ENCODE results near the gene KCNJ10. TPM values are rescaled to one million over a fixed set of nuclear protein-coding genes. Genes with fewer than 3 reads are reported as not detected.

Gene KCNJ10
- total and polyA plus RNA-seq, 2 donors (not counting 3 experiments of a cell fraction or from before 2014, with no cell fraction given) = not detected

- intact Hi-C loops (cut with micrococcal nuclease) (no loop called here), dilution Hi-C loops (cut with MboI; ENCODE audit: extremely low pct_ligation_motif_present, low sequenced_read_pairs) (no loop called here)
- CTCF ChIA-PET = interaction anchor here (0.8 to 5.2 kb wide), 15 partner anchors 9 to 520 kb away, joined by 3 to 75 read pairs (median 5); partner anchors contain the start of genes IGSF8 and KCNJ10
- BruUV-seq (replicated peaks) = no TSS peak
- no peak overlapping the region for H3K4me3 ChIP-seq (replicated peaks in 1 of 3; ENCODE audit: insufficient read depth in 1 of 3, low read depth in 1 of 3, low read length in 3 of 3)
- no peak overlapping the region for H2AFZ ChIP-seq (ENCODE audit: low read depth, low read length)
- no peak overlapping the region for H3K9ac ChIP-seq (replicated peaks; ENCODE audit: extremely low read depth, insufficient read depth, low read length)
- H3K9me1 ChIP-seq (replicated peaks; ENCODE audit: control insufficient read depth, extremely low read depth, insufficient read depth, low read length) = no peaks in the 10 kb centered on the region
- H3K4me1 ChIP-seq (ENCODE audit: control insufficient read depth, extremely low read depth, insufficient read depth, low read length) = no peaks in the 10 kb centered on the region
- H3K79me2 ChIP-seq (ENCODE audit: control insufficient read depth, insufficient read depth, low read length) = no peaks in the 10 kb centered on the region
- no peaks in the 10 kb centered on the region for H4K20me1 ChIP-seq (replicated peaks; ENCODE audit: control insufficient read depth, extremely low read depth, insufficient read depth, low read length)
- DNase-seq (ENCODE audit: low read depth, low spot score) (no peak), FAIRE-seq (no peak)
- no peak for TF ChIP-seq MAX (IDR thresholded peaks at IDR 0.05; ENCODE audit: insufficient read depth, insufficient read length)
- no peak for TF ChIP-seq POLR2AphosphoS5 (IDR thresholded peaks at IDR 0.05; ENCODE audit: insufficient read depth, low read depth, low read length)
- no peak for TF ChIP-seq GATA2 (IDR thresholded peaks at IDR 0.05; ENCODE audit: insufficient read depth, insufficient read length, low read depth, low read length)
- no peak for TF ChIP-seq EZH2 (IDR thresholded peaks at IDR 0.05; ENCODE audit: borderline replicate concordance, low read depth, low read length, severe bottlenecking)
- TF ChIP-seq FOS (IDR thresholded peaks at IDR 0.05; ENCODE audit: borderline replicate concordance, insufficient read depth, low read length) = no peak
- TF ChIP-seq MYC (IDR thresholded peaks at IDR 0.05; ENCODE audit: low read depth, low read length) = no peak
- no peak for TF ChIP-seq CTCF (IDR thresholded peaks at IDR 0.05; ENCODE audit: extremely low read depth in 1 of 2, insufficient read depth in 1 of 2, low read depth in 1 of 2, low read length in 2 of 2)
- no peak for TF ChIP-seq JUN (IDR thresholded peaks at IDR 0.05; ENCODE audit: borderline replicate concordance, insufficient read depth, insufficient read length, low read depth)
- TF ChIP-seq POLR2A (IDR thresholded peaks at IDR 0.05; ENCODE audit: low read depth, low read length) = no peak
- POLR2A ChIA-PET = no interaction called here
- no peak overlapping the region for H3K27ac ChIP-seq (ENCODE audit: insufficient read depth, low read depth, low read length)
- no peak overlapping the region for H3K4me2 ChIP-seq (ENCODE audit: insufficient read depth, low read length)
- no peaks in the 10 kb centered on the region for H3K9me3 ChIP-seq (replicated peaks; ENCODE audit: control insufficient read depth, insufficient read depth, low read length)
- peaks cover 23 to 24% of the 10 kb centered on the region in 2 experiments for H3K27me3 ChIP-seq (ENCODE audit: control insufficient read depth in 2 of 2, insufficient read depth in 2 of 2, low read length in 2 of 2)
- H3K36me3 ChIP-seq (ENCODE audit: control insufficient read depth in 2 of 2, extremely low read depth in 1 of 2, insufficient read depth in 2 of 2, low read length in 2 of 2) = no peaks in the 10 kb centered on the region
Observed at GRCh38 chr1:160087118-160087662, 17.2 kb upstream of the KCNJ10 start.

Measured in endothelial cell of umbilical vein (primary cell).